GM12873 (cell line): ENCODE data around the gene TMEM259.

Experiments used
- TF ChIP-seq, protein P1 (sequence below): IDR thresholded peaks from 2 replicates; pipeline ENCODE4 v1.5.1; 2012; ENCODE audit warnings: low read depth, mild to moderate bottlenecking, moderate library complexity, low read length, control low read depth; ENCODE audit not compliant: insufficient read depth; ENCODE audit errors: missing control alignments

Gene TMEM259

DNA sequence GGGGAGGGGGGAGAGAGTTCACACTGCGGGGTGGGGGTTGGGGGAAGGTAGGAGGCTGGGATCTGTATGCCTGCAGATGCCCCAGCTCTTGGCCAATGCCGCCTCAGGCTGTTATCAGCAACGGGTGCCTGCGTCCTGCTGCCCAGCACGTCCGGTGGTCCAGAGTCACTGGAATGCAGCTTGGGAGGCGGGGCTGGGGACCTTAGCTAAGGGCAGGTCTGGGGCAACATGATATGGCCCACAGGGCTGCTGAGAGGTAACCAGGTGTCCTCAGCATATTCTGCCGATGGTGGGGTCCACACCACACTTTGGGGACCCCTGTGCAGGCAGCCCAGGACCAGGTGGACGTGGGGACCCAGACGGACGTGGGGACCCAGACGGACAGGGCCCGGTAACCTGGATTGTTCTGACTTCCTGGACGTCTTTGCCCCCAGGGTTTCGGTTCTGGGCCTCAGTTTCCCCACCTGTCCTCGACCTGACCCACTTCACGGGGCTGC lies 45.4 kb upstream of the TMEM259 start:
- TF ChIP-seq, protein P1, sequence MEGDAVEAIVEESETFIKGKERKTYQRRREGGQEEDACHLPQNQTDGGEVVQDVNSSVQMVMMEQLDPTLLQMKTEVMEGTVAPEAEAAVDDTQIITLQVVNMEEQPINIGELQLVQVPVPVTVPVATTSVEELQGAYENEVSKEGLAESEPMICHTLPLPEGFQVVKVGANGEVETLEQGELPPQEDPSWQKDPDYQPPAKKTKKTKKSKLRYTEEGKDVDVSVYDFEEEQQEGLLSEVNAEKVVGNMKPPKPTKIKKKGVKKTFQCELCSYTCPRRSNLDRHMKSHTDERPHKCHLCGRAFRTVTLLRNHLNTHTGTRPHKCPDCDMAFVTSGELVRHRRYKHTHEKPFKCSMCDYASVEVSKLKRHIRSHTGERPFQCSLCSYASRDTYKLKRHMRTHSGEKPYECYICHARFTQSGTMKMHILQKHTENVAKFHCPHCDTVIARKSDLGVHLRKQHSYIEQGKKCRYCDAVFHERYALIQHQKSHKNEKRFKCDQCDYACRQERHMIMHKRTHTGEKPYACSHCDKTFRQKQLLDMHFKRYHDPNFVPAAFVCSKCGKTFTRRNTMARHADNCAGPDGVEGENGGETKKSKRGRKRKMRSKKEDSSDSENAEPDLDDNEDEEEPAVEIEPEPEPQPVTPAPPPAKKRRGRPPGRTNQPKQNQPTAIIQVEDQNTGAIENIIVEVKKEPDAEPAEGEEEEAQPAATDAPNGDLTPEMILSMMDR, result no peak

GRCh38 chr19:1065606-1066109 lies 44.7 kb upstream of the TMEM259 start:
- TF ChIP-seq, protein P1, result no peak

DNA sequence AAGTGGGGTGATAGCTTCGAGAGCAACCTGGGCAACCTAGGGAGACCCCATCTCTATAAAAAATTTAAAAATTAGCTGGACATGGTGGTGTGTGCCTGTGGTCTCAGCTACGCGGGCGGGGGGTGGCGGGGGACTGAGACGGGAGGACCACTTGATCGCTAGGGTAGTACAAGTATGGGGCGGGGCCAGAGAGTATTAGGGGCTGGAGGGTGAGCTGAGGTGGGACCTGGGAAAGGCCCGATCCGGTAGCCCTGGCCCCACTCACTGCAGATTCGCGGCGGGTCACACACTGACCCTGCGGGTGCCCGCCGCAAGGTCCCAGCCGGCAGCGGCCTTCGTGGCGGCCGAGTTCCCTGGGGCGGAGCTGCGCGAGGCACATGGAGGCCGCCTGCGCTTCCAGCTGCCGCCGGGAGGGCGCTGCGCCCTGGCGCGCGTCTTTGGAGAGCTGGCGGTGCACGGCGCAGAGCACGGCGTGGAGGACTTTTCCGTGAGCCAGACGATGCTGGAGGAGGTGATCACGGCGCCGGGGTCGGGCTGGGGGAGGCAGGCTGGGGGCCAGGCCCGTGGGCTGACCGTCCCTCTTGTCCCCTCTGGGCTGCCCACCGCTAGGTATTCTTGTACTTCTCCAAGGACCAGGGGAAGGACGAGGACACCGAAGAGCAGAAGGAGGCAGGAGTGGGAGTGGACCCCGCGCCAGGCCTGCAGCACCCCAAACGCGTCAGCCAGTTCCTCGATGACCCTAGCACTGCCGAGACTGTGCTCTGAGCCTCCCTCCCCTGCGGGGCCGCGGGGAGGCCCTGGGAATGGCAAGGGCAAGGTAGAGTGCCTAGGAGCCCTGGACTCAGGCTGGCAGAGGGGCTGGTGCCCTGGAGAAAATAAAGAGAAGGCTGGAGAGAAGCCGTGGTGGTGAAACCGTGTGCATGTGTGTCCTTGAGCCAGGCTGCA lies 44.0 kb upstream of the TMEM259 start:
- TF ChIP-seq, protein P1, result peak; percentile 86

DNA sequence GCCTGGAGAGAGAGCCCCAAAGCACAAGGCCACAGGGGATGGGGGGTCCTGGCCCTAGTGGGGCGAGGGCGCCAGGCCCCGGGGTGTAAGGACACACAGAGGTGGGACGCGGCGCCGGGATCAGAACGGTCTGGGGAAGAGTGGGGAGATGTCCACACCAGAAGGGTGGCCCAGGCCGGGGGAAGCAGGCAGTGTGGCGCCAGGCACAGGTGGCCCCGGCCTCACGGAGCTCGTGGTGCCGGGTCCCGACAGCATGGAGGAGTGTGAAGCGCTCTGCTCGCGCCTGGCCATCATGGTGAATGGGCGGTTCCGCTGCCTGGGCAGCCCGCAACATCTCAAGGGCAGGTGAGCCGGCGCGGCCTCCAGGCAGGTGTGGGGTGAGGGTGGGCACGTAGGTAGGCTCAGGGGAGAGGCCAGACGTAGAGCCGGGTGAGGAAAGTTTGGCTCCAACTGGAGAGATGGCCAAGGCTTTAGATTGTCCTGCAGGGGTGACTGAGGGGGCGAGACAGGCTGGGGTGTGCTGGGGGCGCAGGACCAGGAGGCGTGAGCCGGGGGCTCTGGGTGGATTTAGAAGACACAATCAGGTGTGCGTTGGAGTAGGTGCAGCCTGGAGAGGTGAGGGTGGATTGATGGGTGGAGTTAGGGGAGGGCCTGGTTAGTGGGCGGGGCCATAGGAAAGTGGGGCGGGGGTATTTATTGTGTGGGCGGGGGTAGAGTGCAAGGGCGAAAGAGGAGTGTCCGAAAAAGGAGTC lies 43.2 kb upstream of the TMEM259 start:
- TF ChIP-seq, protein P1, result no peak

- TF ChIP-seq, protein P1, result no peak
Measured at GRCh38 chr19:1063030-1063908, 42.3 kb upstream of the TMEM259 start.

GRCh38 chr19:1062387-1063029 lies 41.6 kb upstream of the TMEM259 start:
- TF ChIP-seq, protein P1, result no peak
